Measurements from ENCODE around the gene TIAM1.

TIAM1 gene

GRCh38 chr21:31159808-31160207 lies 184.3 kb downstream of the TIAM1 start:
- no peak for DNase-seq

GRCh38 chr21:31158789-31159581 lies 185.1 kb downstream of the TIAM1 start:
- DNase-seq, result no peak

GRCh38 chr21:31157756-31158155 lies 186.3 kb downstream of the TIAM1 start:
- DNase-seq, result no peak

DNA sequence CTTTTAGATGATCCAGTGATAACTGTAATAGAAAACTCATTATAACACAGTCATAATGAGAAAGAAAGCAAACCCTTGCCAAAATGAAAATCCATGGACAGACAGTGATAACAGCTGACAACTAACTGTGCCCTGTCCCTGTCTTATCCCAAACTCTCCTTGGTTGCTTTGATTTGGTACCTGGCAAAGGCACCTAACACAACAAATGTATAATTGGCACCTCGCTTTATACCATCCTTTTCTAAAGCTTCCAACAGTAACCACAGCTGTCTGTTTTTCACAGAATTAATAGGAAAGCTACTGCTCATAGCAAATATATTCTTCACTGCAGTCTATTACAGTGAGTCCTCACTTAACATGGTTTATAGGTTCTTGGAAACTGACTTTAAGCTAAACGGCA lies 187.4 kb downstream of the TIAM1 start:
- no peak for DNase-seq

DNA sequence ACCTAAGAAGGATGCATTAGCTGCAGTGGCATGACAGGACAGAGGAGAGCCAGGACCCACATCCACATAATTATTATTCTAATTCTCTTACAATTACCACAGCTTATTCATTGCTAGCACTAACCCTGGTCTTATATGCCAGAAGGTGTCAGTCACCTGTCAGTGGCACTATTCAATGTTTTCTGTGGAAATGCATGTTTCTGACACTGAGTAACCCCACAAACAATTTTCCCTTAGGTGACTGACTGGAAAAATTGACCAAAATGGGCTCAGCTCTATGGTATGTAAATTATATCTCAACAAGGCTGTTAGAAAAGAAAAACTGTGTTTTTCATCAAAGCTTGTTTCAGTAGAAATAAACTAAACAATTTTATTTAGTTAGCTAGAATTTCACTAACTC lies 187.9 kb downstream of the TIAM1 start:
- no peak for DNase-seq

- DNase-seq, result no peak
These were observed 192.7 kb downstream of the TIAM1 start for GRCh38 chr21:31151156-31152045.

- no peak for DNase-seq
These were observed 198.8 kb downstream of the TIAM1 start for GRCh38 chr21:31145274-31145673.

- no peak for DNase-seq
These were observed 201.0 kb downstream of the TIAM1 start for GRCh38 chr21:31143036-31143435.

- no peak for DNase-seq
These were observed 201.5 kb downstream of the TIAM1 start for GRCh38 chr21:31142600-31142999.

GRCh38 chr21:31141389-31142000 lies 202.6 kb downstream of the TIAM1 start:
- DNase-seq, result no peak

DNA sequence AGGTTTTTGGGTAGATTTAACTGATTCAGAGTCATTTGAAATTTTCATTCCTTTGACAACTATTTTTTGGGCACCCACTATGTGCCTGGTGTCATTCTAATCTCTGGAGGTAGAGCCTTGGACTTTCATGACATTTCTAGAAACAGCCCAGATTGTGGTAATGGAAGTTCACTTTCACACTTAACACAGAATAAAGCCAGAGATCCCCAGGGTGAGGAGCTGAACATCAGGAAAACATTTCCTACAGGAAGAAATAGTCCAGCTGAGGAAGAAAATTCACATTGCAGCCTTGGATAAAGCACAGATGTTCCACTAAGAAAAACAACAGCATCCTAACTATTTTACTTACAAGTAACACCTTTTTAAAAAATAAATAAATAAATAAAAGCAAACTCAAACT lies 203.4 kb downstream of the TIAM1 start:
- DNase-seq, result no peak

DNA sequence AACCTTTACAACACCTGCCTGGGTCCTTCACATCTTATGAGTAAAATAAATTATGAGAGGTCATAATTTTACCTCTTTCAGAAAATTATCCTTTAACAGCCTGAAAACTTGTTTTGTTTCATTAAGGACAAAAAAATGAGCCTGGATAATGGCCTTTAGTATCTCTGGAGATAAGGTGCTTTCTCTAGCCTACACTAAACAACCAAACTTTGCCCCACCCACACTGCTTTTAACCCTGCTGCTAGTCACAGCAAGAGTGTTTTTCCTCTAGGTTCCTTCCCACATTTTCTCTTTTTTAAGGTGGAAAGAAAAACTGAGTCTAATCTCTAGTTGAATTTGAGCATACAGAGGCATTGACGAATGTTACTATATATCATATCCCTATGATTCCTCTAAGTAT lies 204.0 kb downstream of the TIAM1 start:
- DNase-seq, result no peak

GRCh38 chr21:31137960-31138359 lies 206.1 kb downstream of the TIAM1 start:
- DNase-seq, result no peak

DNA sequence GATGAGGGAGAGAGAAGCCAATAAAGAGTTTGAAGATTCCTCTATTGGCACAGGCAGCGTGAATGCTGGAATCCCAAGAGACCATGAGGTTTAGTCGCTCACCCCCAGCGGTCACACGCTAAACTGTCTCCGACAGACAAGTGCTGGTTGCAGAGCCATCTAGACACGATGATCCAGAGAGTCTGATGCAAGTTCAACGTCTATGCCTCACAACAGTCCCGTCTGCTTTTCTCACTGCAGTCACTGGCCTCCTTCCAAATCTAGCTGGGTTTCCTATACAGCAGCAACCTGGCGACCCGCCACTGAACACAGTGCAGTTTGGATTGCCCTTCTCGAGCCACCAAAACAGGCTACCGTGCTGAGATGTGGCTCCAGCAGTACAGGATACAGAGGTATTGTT lies 207.2 kb downstream of the TIAM1 start:
- no peak for DNase-seq

DNA sequence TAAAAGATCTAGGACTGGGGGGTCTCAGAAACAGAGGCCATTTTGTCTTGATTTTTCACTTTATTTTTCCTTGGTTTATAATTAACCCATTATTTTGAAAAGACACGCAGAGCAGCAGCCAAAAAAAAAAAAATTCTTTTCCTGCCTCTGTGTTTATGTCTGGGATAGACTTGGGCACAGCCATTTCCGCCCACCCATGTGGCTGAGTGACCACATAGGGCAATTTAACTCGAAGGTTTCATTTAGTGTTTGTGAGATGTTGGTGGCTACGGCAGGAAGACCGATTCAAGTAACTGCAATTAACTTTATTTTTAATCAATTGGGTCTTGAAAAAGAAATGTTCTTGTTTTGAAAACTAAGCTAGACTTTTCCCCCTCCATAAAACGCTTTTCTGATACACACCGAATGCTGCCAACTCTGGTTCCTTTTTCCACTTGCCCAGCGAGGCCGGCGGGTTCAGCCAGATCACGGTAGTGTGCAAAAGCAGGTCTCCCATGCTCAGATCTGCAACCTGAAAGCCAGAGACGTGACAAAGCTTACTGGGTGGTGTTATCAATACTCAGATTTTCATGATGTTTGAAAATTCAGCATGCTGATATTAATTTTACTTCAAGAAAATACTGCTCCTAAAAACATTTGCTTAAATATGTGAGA lies 208.4 kb downstream of the TIAM1 start:
- no peak for DNase-seq

DNA sequence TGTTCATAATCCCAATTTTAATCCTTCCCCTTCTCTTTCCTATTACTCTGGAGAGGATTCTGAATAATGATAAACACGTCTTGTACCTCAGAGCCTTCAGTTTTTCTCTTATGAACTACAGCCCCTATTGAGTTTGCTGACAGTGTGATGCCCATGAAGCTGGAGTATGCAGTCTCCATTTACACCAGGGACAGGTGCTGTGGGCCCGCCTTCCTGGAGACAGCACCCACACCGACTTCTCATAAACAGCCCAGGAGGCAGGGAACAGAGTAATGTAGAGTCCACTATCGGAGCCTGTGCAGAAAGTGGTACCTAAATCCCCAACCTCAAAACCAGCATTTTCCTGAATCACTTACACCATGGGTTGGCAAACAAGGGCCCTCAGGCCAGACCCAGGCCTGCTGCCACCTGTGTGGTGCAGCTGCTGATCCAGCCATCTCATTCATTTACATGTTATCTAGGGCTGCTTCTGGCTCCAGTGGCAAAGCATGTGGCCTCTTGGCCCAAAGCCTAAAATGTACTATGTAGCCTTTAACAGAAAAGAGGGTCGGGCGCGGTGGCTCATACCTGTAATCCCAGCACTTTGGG lies 210.7 kb downstream of the TIAM1 start:
- no peak for DNase-seq

GRCh38 chr21:31132574-31133242 lies 211.4 kb downstream of the TIAM1 start:
- no peak for DNase-seq

DNA sequence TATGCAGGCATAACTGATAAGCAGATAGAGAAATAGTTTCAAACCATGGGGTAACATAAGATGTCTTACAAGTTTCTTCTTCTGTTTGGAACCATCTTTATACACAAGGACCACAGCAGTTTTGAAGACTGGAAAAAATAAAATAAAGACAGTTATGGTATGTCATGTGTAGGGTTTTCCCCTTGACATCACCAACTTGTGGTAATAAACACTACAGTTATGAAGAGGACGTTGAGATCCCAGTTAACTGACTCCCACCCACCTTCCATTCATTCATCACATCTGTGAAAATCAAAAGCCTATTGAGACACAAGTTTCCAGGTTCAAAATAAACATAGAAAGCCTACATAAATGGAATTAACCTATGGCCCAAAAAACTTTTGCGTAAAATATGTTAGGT lies 213.2 kb downstream of the TIAM1 start:
- no peak for DNase-seq

- DNase-seq, result no peak
These were observed 215.8 kb downstream of the TIAM1 start for GRCh38 chr21:31128234-31128633.

GRCh38 chr21:31124010-31124409 lies 220.1 kb downstream of the TIAM1 start:
- DNase-seq, result no peak

- DNase-seq, result no peak
These were observed 224.9 kb downstream of the TIAM1 start for GRCh38 chr21:31119199-31119598.

All from SHP77 treated with DMSO at 0.1 percent for 48 hours (cell line).